ENCODE data around the gene PCDHGB4.
"Not testable (repeated sequence)": the region's sequence is repeated elsewhere in the genome, so short reads cannot be mapped to it uniquely, and the experiment has no call there.

The PCDHGB4 gene

GRCh38 chr5:141397756-141398551, 10.5 kb downstream of the PCDHGB4 start, which contains the start of gene PCDHGB5:
PCDHGB5 (plus strand) TSS chr5:141397947; CDS start chr5:141398128, 181 bp downstream.
- not testable (repeated sequence) for DNase-seq (ENCODE audit: low spot score)

GRCh38 chr5:141398608-141399007, 11.1 kb downstream of the PCDHGB4 start:
- DNase-seq (ENCODE audit: low spot score) = no peak

GRCh38 chr5:141399555-141400258, 12.2 kb downstream of the PCDHGB4 start:
- no peak for DNase-seq (ENCODE audit: low spot score)

GRCh38 chr5:141402553-141403243, 15.2 kb downstream of the PCDHGB4 start, which contains the start of gene PCDHGA9:
PCDHGA9 (plus strand) TSS chr5:141402778; CDS start chr5:141402953, 175 bp downstream.
- peak; percentile 47 for DNase-seq (ENCODE audit: low spot score)

- no peak for DNase-seq (ENCODE audit: low spot score)
Measured at GRCh38 chr5:141403387-141403786, 15.9 kb downstream of the PCDHGB4 start.

GRCh38 chr5:141407790-141408505, 20.4 kb downstream of the PCDHGB4 start, which contains the start of gene PCDHGB6:
PCDHGB6 (plus strand) TSS chr5:141408021; CDS start chr5:141408203, 182 bp downstream.
- DNase-seq (ENCODE audit: low spot score) = peak; percentile 73

GRCh38 chr5:141409598-141410306, 22.3 kb downstream of the PCDHGB4 start:
- DNase-seq (ENCODE audit: low spot score) = no peak

- DNase-seq (ENCODE audit: low spot score) = no peak
Measured at GRCh38 chr5:141411575-141411974, 24.1 kb downstream of the PCDHGB4 start.

GRCh38 chr5:141412854-141413539, 25.5 kb downstream of the PCDHGB4 start, which contains the start of gene PCDHGA10:
PCDHGA10 (plus strand) TSS chr5:141412987; CDS start chr5:141413176, 189 bp downstream.
- DNase-seq (ENCODE audit: low spot score) = no peak

GRCh38 chr5:141413540-141414069, 26.1 kb downstream of the PCDHGB4 start:
- DNase-seq (ENCODE audit: low spot score) = no peak

- DNase-seq (ENCODE audit: low spot score) = not testable (repeated sequence)
Measured at GRCh38 chr5:141414548-141415274, 27.2 kb downstream of the PCDHGB4 start.

GRCh38 chr5:141415275-141415618, 27.7 kb downstream of the PCDHGB4 start:
- not testable (repeated sequence) for DNase-seq (ENCODE audit: low spot score)

GRCh38 chr5:141417494-141418172, 30.1 kb downstream of the PCDHGB4 start, which contains the start of gene PCDHGB7:
PCDHGB7 (plus strand) TSS chr5:141417677; CDS start chr5:141417860, 183 bp downstream.
- DNase-seq (ENCODE audit: low spot score) = peak; percentile 29

- no peak for DNase-seq (ENCODE audit: low spot score)
Measured at GRCh38 chr5:141419074-141419880, 31.8 kb downstream of the PCDHGB4 start.

- DNase-seq (ENCODE audit: low spot score) = no peak
Measured at GRCh38 chr5:141420855-141421488, 33.5 kb downstream of the PCDHGB4 start, which contains the start of gene PCDHGA11. PCDHGA11 (plus strand) TSS chr5:141421051; CDS start chr5:141421228, 177 bp downstream.

GRCh38 chr5:141421489-141421855, 34.0 kb downstream of the PCDHGB4 start:
- no peak for DNase-seq (ENCODE audit: low spot score)

Data from SK-N-DZ (cell line).